NCI-H345 (cell line): ENCODE results near the gene TMEM120B.

ENCODE experiments used
- DNase-seq: peaks from one replicate; lab custom pipeline; 2025; lab: John Stamatoyannopoulos, UW

Gene TMEM120B

DNA sequence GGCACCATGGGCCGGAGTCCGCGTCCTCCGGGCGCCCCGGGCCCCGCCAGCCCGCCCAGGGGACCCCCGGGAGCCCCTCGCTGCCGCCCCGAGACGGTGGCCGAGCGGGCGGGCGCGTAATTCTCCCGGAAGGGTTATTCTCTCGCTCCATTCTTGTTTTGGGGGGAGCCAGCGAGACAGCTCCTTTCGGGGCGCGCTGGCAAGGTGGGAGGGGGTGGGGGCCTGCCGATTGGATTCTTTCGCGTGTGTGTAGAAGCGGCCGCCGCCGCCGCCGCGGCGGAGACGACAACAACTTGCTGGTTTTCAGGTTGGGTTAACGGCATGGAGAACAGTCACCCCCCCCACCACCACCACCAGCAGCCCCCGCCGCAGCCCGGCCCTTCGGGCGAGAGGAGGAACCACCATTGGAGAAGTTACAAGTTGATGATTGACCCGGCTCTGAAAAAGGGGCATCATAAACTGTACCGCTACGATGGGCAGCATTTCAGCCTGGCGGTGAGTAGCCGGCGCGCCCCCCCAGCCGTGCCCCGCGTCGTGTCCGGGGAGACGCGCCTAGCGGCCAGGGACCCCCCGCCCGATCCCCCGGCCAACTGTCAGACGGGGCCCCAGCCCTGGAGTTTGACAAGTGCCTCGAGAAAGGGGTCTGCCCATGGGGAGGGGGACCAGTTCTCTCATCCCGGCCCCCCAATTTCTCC lies 92.0 kb downstream of the TMEM120B start:
- DNase-seq, result peak; percentile 47

DNA sequence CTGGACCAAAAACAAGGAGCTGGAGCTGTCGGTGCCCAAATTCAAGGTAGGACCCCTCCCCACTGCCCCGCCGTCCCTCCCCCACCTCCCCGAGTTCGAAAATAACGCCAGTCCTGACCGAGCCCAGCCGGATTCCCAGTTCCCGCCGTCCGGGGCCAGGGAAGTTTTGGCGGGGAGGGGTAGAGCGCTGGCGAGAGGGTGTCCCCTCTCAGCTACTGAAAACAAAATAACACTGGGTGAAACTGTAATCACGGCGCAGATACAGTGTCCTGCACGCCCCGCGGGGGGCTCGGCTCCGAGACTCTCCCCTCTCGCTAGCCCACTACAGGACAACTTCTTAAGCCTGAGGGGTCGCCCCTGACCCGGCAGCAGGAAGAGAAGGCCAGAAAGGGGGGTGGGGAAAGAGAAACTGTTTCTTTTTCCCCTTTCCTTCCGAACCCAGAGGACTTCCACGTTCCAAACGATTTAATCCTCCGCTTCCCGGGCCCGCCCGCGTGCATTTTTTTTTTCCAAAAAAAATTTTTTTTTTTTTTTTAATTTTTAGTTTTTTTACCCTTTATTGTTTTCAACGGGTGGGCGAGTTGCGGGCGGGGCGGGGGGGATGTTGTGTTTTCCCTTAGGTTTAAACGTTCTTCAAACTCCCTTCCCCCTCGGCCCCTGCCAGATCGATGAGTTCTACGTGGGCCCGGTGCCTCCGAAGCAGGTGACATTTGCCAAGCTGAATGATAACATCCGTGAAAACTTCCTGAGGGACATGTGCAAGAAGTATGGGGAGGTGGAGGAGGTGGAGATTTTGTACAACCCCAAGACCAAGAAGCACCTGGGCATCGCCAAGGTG lies 92.8 kb downstream of the TMEM120B start:
- peak; percentile 22 for DNase-seq

DNA sequence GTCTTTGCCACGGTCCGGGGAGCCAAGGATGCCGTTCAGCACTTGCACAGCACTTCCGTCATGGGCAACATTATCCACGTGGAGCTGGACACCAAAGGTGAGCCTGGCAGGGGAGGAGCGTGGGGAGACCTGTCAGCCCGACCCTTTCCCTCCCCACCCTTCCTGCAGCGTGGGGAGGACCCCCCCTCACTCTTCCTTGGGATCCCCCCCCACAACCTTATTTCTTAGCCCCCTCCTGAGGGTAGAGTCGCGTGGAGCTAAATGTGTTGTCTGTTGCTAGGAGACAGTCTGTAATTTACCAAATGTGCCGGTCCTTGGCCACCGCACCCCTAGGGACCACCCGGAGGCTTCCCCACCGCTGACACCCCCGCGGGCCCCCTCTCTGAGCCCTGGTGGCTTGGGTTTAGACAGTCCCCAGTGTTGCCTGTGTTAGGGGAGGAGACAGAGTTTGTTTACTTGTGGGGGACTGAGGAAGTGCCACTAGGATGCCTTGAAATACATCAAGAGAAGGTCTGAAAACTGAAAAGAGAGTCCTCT lies 93.5 kb downstream of the TMEM120B start:
- no peak for DNase-seq

DNA sequence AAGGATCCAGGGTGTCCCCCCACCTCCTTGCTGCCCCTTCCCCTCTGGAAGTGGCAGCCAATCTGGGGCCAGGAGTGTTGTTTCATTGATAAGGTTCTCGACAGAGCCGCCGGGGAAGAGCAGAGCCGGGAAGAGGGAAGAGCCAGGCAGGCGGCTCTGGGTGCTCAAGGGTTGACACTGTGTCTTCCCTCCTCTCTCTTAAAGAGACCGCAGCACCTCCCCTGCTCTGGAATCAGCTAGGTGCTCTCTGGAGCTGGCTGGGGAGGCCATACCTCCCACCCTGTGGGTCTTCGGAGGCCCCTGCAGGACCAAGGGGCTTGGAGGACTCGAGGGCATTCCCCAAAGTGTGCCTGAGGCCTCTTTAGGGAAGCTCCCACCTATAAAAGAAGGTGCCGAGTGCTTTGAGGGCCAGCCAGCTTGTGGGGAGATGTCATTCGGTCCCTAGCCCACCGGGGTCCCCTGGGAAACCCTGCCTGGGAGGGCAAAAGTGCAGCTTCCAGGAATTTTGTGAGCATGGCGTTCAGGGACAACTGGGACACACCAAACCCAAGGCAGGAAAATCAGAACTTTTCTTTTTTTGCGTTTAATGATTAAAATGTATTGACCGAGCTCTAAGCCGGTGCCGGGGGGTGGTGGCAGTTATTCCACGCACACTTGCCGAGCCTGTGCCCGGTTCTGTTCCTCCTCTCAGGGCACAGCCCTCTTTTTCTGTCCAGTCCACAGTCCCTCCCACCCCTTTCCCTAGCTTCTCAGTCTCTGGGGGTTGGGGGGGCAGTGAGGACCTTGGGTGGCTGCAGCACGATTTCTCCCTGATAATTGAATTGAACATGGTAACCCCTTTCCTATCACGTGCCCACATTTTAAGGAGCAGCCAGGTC lies 94.2 kb downstream of the TMEM120B start:
- DNase-seq, result peak; percentile 10

DNA sequence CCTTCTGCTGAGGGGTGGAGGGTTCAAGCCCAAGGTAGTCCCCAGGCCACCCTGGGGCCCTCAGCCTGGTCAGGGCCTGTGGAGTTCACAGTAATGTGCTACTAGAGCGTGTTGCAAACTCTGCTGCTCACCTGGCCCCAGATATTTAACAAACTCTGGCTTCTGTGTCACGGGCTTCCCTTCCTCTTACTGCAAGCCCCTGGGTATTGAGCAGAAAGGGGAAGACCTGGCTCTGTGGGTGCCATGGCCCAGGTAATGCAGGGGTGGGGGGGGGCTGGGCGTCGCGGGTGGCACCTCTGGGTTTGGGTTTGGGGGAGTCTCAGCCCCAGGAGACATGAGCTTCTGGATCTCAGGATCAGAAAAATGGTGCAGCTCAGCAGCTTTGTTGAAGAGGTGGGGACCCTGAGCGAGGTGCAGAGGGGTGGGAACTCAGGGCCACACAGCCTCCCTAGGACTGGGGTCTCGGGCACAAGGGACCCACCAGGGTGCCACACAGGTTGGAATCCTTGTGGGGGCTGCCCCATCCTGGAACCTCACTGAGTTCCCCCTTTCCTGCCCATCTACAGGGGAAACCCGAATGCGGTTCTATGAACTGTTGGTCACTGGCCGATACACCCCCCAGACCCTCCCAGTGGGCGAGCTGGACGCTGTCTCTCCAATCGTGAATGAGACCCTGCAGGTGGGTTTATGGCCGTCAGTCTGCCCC lies 95.2 kb downstream of the TMEM120B start:
- no peak for DNase-seq

DNA sequence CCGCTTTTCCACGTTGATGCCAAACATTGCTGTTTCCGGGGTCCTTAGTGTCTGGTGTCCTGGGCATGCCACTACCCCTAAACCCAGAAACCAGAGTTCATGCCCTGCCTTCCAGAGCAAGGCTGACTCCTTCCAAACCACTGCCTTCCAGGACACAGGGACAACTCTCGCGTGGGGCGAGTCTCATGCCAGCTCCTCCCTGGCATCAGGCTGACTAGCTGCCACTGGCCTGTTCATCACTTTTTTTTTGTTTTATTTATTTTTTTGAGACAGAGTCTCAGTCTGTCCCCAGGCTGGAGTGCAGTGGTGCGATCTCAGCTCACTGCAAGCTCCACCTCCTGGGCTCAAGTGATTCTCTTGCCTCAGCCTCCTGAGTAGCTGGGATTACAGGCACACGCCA lies 96.1 kb downstream of the TMEM120B start:
- no peak for DNase-seq

DNA sequence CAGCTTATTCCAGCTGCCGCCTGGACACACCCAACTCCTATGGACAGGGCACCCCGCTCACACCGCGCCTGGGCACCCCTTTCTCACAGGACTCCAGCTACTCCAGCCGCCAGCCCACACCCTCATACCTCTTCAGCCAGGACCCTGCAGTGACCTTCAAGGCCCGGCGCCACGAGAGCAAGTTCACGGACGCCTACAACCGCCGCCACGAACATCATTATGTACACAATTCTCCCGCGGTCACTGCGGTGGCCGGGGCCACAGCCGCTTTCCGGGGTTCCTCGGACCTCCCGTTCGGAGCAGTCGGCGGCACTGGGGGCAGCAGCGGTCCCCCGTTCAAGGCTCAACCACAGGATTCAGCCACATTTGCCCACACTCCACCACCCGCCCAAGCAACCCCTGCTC lies 97.2 kb downstream of the TMEM120B start:
- DNase-seq, result no peak

DNA sequence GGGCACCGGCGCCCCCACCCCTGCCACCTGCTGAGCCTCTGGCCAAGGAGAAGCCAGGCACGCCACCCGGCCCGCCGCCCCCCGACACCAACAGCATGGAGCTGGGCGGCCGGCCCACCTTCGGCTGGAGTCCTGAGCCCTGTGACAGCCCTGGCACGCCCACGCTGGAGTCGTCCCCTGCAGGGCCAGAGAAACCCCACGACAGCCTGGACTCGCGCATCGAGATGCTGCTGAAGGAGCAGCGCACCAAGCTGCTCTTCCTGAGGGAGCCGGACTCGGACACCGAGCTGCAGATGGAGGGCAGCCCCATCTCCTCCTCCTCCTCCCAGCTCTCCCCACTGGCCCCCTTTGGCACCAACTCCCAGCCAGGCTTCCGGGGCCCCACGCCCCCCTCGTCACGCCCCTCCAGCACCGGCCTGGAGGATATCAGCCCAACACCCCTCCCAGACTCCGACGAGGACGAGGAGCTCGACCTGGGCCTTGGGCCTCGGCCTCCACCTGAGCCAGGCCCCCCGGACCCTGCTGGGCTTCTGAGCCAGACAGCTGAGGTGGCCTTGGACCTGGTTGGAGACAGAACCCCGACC lies 97.8 kb downstream of the TMEM120B start:
- no peak for DNase-seq

DNA sequence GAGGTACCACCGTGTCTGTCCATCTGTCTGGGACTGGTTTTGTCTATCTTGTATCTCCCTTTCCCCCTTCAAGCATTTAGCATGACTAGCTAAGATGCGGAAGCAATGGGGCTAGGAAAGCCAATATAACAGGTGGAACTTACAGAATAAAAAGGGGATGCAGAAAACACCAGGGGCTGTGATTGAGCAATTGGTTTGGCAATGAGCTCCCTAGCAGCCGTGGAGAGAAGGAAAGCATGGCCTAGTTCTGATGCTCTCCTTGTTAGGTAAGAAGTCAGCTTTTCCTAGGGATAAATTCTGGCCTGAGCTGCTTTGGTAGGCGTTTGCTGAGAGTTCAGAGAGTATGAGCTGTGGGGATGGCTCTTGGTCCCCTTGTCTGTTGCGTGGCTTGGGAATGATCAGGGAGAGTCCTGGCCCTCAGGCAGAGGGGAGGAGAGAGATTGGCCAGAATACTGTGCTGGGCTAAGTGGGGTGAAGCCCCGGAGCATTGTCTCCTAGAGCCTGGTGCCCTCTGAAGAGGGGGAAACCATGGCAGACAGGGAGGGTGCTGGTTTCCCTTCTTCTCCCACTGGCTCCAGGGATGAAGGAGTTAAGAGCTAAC lies 98.4 kb downstream of the TMEM120B start:
- no peak for DNase-seq

DNA sequence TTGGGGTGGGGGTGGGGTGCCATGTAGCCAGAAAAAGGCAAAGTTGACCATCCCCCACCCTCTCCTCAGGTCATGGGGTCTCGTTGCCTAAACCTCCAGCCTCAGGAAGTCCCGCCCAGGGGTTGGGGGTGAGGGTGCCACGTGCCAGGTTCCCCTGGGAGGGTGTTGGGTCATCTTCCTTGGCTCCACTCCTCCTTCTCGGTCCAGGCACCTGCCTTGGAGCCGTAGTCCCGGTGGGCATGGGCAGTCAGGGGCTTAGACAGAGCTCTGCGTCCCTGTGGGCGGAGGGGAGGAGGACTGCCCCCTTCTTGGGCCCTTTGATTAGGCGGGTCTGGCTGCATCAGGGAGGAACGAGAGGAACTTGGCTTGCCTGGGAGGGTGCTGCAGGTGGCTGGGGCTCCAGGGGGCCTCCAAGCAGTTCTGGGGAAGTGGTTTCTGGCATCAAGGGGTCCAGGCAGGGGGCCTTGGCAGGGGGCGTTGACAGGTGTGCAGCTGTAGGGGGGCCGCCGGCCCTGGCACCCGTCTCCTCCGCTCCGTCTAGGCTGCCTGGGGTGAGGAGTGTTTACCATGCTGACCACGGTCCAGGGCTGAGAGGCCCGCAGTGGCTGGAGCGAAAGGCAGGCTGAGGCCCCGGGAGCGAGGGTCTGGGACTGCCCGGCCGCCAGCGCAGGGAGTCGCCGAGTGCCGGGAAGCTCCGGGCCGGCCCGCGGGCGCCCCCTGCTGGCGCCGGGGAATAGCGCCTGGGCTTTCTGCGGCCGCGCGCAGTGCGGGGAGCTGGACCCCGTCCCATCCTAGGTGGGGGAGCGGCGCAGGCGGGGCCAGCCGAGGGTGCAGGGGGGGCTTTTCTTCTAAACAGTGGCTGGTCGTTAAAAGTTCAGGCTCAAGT lies 99.1 kb downstream of the TMEM120B start:
- peak; percentile 79 for DNase-seq

DNA sequence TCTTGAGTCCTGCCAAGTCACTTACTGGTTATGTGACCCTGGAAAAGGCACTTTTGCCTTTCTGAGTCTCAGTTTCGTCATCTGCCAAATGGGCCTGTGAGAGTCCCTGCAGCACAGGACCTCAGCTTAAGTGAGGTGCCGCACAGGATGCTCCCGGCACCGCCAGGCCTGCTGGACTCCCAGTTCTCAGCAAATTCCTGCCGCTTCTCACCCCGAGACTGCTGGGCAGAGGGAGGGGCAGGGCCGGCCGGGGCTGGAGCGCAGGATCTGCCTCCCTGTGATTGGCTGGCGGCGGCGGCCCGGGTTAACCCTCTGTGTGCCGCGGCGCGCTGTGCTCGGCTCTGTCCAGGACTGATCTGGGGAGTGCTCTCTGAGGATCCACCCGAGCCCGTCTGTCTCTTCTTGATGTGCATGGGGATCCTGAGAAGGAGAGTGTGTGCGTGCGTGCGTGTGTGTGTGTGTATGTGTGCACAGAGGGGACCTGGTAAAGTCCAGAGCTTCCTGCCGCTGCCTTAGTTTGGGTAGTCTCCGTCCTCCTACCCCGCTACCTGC lies 99.8 kb downstream of the TMEM120B start:
- DNase-seq, result peak; percentile 19

DNA sequence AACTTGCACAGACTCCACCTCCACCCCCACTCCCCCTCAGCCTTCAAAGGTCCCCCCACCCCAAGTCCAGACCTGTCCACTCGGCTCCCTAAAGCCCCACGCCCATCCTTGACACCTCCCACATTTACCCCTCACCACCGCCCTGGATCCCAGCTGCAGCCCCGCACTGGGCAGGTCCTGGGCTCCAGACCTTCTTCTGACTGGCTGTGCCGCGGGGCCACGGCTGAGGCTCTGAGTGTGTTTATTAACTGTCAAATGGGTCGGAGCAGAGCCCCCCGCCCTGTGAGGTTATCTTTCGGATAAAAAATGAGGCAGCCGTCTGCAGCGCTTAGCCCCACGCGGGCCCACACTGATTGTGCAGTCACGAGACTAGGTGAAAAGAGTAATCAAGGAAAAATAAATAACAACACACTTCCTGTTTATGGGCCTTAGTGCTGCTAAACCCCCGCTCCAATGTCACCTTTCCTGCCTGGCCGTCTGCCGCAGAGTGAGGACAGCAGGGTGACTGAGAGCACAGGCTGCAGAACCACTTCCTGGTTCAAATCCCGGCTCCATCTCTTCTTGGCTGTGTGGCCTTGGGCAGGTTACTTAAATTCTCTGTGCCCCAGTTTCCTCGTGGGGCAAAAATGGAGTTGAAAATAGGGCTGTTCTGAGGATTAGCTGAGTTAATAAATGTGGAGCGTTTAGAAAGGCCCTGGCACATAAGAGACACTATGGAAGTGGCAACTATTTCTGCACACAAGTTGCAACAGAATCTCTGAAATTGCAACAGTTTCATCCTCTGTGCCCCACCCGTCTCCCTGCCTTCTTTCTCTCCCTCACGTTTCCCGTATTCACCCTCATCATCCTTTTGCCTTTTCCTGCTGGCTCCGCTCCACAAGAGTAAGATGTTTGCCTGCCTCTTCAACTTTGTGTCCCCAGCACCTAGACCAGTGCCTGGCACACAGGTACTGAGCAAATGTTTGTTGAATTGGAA lies 100.7 kb downstream of the TMEM120B start:
- DNase-seq, result no peak

DNA sequence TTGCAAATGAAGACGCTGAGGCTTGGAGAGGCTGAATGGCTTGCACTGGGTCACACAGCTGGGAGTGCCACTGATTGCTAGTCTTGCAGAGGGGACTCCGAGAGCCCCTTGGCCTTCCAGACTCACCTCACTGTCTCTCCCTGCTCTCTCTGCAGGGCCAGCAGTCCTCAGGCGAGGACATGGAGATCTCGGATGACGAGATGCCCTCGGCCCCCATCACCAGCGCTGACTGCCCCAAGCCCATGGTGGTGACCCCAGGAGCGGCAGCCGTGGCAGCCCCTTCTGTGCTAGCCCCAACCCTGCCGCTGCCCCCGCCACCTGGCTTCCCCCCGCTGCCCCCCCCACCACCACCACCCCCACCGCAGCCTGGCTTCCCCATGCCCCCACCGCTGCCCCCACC lies 101.4 kb downstream of the TMEM120B start:
- no peak for DNase-seq

DNA sequence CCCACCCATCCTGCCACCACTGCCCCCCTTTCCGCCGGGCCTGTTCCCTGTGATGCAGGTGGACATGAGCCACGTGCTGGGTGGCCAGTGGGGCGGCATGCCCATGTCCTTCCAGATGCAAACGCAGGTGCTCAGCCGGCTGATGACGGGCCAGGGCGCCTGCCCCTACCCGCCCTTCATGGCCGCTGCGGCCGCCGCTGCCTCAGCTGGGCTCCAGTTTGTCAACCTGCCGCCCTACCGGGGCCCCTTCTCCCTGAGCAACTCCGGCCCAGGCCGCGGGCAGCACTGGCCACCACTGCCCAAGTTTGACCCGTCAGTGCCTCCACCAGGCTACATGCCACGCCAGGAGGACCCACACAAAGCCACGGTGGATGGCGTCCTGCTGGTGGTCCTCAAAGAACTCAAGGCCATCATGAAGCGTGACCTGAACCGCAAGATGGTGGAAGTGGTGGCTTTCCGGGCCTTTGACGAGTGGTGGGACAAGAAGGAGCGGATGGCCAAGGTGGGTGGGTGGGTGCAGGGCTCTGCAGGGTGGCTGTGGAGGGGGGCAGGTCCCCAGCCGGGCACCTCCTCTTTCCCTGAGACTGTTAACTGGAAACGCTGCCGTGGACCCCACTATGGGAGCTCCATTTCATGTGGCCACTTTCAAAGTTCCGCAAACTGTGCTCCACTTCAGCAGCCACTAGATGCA lies 102.0 kb downstream of the TMEM120B start:
- no peak for DNase-seq

DNA sequence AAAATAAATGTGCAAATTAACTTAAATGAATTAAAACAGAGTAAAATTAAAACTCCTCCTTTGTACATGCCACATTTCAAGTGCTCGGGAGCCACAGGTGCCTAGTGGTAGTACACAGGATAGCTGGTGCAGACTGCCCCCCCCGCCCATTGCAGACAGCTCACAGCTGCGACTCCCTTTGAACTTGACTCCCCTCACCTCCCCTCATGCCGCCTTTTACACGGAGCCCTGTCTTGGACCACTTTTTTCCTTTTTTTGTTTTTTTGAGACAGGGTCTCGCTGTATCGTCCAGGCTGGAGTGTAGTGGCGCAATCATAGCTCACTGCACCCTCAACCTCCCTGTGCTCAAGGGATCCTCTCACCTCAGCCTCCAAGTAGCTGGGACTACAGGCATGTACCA lies 102.7 kb downstream of the TMEM120B start:
- DNase-seq, result no peak

DNA sequence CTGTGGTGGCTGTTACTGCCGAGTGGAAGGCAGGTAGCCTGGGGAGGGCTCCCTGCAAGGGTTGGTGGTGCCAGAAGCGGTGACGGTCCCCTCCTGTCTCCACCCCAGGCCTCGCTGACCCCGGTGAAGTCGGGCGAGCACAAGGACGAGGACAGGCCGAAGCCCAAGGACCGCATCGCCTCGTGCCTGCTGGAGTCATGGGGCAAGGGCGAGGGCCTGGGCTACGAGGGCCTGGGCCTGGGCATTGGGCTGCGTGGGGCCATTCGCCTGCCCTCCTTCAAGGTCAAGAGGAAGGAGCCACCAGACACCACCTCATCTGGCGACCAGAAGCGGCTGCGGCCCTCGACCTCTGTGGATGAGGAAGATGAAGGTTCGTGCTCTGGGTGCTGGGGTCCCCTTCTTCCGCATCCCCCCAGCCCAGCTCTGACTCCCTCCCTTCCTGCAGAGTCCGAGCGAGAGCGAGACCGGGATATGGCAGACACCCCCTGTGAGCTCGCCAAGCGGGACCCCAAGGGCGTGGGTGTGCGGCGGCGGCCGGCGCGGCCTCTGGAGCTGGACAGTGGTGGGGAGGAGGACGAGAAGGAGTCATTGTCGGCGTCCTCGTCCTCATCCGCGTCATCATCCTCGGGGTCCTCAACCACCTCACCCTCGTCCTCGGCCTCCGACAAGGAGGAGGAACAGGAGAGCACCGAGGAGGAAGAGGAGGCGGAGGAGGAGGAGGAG lies 104.5 kb downstream of the TMEM120B start:
- DNase-seq, result no peak

DNA sequence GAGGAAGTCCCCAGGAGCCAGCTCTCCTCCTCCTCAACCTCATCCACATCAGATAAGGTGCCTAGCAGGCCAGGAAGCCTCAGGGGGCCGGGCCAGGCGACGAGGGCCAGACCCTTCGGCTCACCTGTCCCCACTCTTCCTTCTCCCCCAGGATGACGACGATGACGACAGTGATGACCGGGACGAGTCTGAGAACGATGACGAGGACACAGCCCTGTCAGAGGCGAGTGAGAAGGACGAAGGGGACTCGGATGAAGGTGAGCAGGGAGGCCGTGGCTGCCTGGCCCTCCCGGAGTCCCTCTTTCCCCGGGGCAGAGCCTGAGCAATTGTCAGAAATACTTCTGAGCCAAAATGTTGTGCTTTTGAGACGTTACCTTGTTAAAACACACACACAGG lies 105.1 kb downstream of the TMEM120B start:
- DNase-seq, result no peak
